H1 (cell line): ENCODE measurements around the gene POC1B. TPM values are rescaled to one million over a fixed set of nuclear protein-coding genes. Genes with fewer than 3 reads are reported as not detected.

Experiments used
- CTCF ChIA-PET: fragments of 300-600 bp; sonication (Branson Sonifier 250); formaldehyde crosslinking; loops from one replicate; lab custom pipeline; 2021; ENCODE audit not compliant: partially characterized antibody; lab: Charles Lee
- POLR2A ChIA-PET: fragments of 300-600 bp; sonication (Branson Sonifier 250); formaldehyde crosslinking; loops from one replicate; lab custom pipeline; 2021; ENCODE audit warnings: inconsistent platforms; ENCODE audit not compliant: partially characterized antibody; lab: Charles Lee
- DNase-seq, 2 experiments: peaks; one replicate each; pipeline versions ENCODE4 v3.0.0 to v3.0.0-alpha.2; 2010 to 2022; ENCODE audit warnings: low spot score in 2 of 2, low read depth in 1 of 2, mixed read lengths in 1 of 2
- FAIRE-seq: peaks from 2 replicates; lab custom pipeline; 2011; peaks lifted over from hg19 to GRCh38; lab: Jason Lieb, UNC
- H2AFZ ChIP-seq: 2 replicates; pipeline ENCODE4 v1.8.1; 2012; ENCODE audit warnings: low read length, inconsistent platforms
- H2AK5ac ChIP-seq: 2 replicates; pipeline ENCODE4 v1.6.1; 2013; ENCODE audit warnings: low read depth, low read length
- H2BK120ac ChIP-seq: replicated peaks from 2 replicates; pipeline ENCODE3; 2013; ENCODE audit warnings: low read depth, low read length, inconsistent platforms
- H2BK12ac ChIP-seq: 2 replicates; pipeline ENCODE4 v1.6.1; 2013; ENCODE audit warnings: low read depth, low read length
- H2BK15ac ChIP-seq: 2 replicates; pipeline ENCODE4 v1.6.1; 2013; ENCODE audit warnings: low read length
- H2BK20ac ChIP-seq: 2 replicates; pipeline ENCODE4 v1.6.1; 2013; ENCODE audit warnings: low read length
- H2BK5ac ChIP-seq: 2 replicates; pipeline ENCODE4 v1.6.1; 2013; ENCODE audit warnings: low read depth, low read length
- H3K14ac ChIP-seq: 2 replicates; pipeline ENCODE4 v1.6.1; 2013; ENCODE audit warnings: inconsistent platforms; ENCODE audit not compliant: insufficient read length
- H3K18ac ChIP-seq: 2 replicates; pipeline ENCODE4 v1.6.1; 2013; ENCODE audit warnings: low read length; ENCODE audit errors: extremely low read depth
- H3K23ac ChIP-seq: 2 replicates; pipeline ENCODE4 v1.6.1; 2013; ENCODE audit warnings: inconsistent platforms; ENCODE audit not compliant: insufficient read length
- H3K23me2 ChIP-seq: 2 replicates; pipeline ENCODE4 v1.6.1; 2013; ENCODE audit warnings: low read depth, low read length
- H3K27ac ChIP-seq: 2 replicates; pipeline ENCODE4 v1.6.1; 2011; ENCODE audit warnings: low read depth, low read length, inconsistent platforms
- H3K27me3 ChIP-seq, 4 experiments: replicated peaks in 1 of 4; 1 replicate in 1 of 4; 2 replicates in 3 of 4; pipeline versions ENCODE4 v1.6.1 to v1.8.1; 2011 to 2013; ENCODE audit warnings: low read length in 3 of 4, mild to moderate bottlenecking in 3 of 4, inconsistent platforms in 2 of 4, mixed read lengths in 2 of 4, moderate library complexity in 1 of 4; ENCODE audit not compliant: control insufficient read depth in 3 of 4, insufficient read depth in 3 of 4; ENCODE audit errors: extremely low read depth in 1 of 4
- H3K36me3 ChIP-seq, 4 experiments: 2 replicates each; pipeline versions ENCODE4 v1.6.1 to v1.8.1; 2011 to 2013; ENCODE audit warnings: mild to moderate bottlenecking in 4 of 4, low read length in 3 of 4, moderate library complexity in 2 of 4, control low read depth in 1 of 4, inconsistent platforms in 1 of 4; ENCODE audit not compliant: insufficient read depth in 4 of 4, control insufficient read depth in 2 of 4
- H3K4ac ChIP-seq: replicated peaks from 2 replicates; pipeline ENCODE3; 2013; ENCODE audit warnings: low read length, low read depth, mixed read lengths, inconsistent platforms; ENCODE audit not compliant: insufficient read length
- H3K4me1 ChIP-seq, 4 experiments: replicated peaks in 1 of 4; 1 replicate in 1 of 4; 2 replicates in 3 of 4; pipeline versions ENCODE4 v1.6.1 to v1.8.1; 2011 to 2013; ENCODE audit warnings: low read length in 3 of 4, inconsistent platforms in 2 of 4, mixed read lengths in 1 of 4; ENCODE audit not compliant: insufficient read depth in 4 of 4, control insufficient read depth in 3 of 4
- H3K4me2 ChIP-seq, 2 experiments: 2 replicates each; pipeline versions ENCODE4 v1.6.1 to v1.8.1; 2011 to 2013; ENCODE audit warnings: low read depth in 2 of 2, low read length in 2 of 2, control low read depth in 1 of 2, inconsistent platforms in 1 of 2, mild to moderate bottlenecking in 1 of 2; ENCODE audit not compliant: insufficient read depth in 1 of 2
- H3K4me3 ChIP-seq, 4 experiments: fragments of 200-600, 300-600 bp in 1 of 4; sonication (generic), shearing (Covaris generic), sonication (Bioruptor Twin) in 1 of 4; 2 replicates each; pipeline versions ENCODE4 v1.5.1 to v1.8.1; 2011 to 2016; ENCODE audit warnings: low read length in 4 of 4, low read depth in 3 of 4, control low read depth in 2 of 4, inconsistent platforms in 2 of 4, mild to moderate bottlenecking in 2 of 4, mixed read lengths in 1 of 4, moderate library complexity in 1 of 4; ENCODE audit not compliant: insufficient read depth in 2 of 4; ENCODE audit errors: extremely low read depth in 1 of 4
- H3K56ac ChIP-seq: replicated peaks from 2 replicates; pipeline ENCODE3; 2013; ENCODE audit warnings: low read depth, mild to moderate bottlenecking, mixed read lengths, low read length, inconsistent platforms; ENCODE audit not compliant: insufficient read length
- H3K79me1 ChIP-seq: 2 replicates; pipeline ENCODE4 v1.6.1; 2013; ENCODE audit warnings: low read depth, low read length, control low read depth
- H3K79me2 ChIP-seq, 2 experiments: 2 replicates each; pipeline versions ENCODE4 v1.6.1 to v1.8.1; 2012 to 2013; ENCODE audit warnings: low read length in 2 of 2, mild to moderate bottlenecking in 2 of 2, inconsistent platforms in 1 of 2; ENCODE audit not compliant: insufficient read depth in 2 of 2, control insufficient read depth in 1 of 2
- H3K9ac ChIP-seq, 4 experiments: replicated peaks in 1 of 4; 1 replicate in 1 of 4; 2 replicates in 3 of 4; pipeline versions ENCODE4 v1.6.1 to v1.8.1; 2011 to 2013; ENCODE audit warnings: low read depth in 3 of 4, low read length in 3 of 4, control low read depth in 2 of 4, mild to moderate bottlenecking in 2 of 4, moderate library complexity in 2 of 4, inconsistent platforms in 1 of 4; ENCODE audit errors: extremely low read depth in 1 of 4
- H3K9me3 ChIP-seq, 2 experiments: 2 replicates each; pipeline versions ENCODE4 v1.6.1 to v1.8.1; 2012 to 2013; ENCODE audit warnings: mild to moderate bottlenecking in 2 of 2, moderate library complexity in 2 of 2, control low read depth in 1 of 2, inconsistent platforms in 1 of 2, low read depth in 1 of 2, low read length in 1 of 2, mixed read lengths in 1 of 2; ENCODE audit not compliant: insufficient read depth in 2 of 2
- H4K20me1 ChIP-seq, 2 experiments: replicated peaks in 1 of 2; 2 replicates each; pipeline versions ENCODE3 to v1.8.1; 2011 to 2013; ENCODE audit warnings: inconsistent platforms in 2 of 2, low read length in 2 of 2, mild to moderate bottlenecking in 1 of 2; ENCODE audit not compliant: insufficient read depth in 2 of 2, control insufficient read depth in 1 of 2
- H4K5ac ChIP-seq: 2 replicates; pipeline ENCODE4 v1.6.1; 2013; ENCODE audit warnings: low read length, low read depth, mixed read lengths, inconsistent platforms; ENCODE audit not compliant: insufficient read length
- H4K8ac ChIP-seq: 2 replicates; pipeline ENCODE4 v1.8.0; 2013; ENCODE audit warnings: mild to moderate bottlenecking, moderate library complexity, low read length, inconsistent platforms; ENCODE audit not compliant: insufficient read depth; ENCODE audit errors: extremely low read depth
- H4K91ac ChIP-seq: replicated peaks from 2 replicates; pipeline ENCODE3; 2013; ENCODE audit warnings: low read length, mixed read lengths, inconsistent platforms; ENCODE audit not compliant: insufficient read length
- ASH2L ChIP-seq: fragments of 200-600, 300-600 bp; sonication (generic); IDR thresholded peaks from one replicate; pipeline ENCODE4 v1.7.1; 2017; ENCODE audit warnings: low read length
- CBX5 ChIP-seq: fragments of 300-800, 300-1000 bp; sonication (generic); IDR thresholded peaks from 2 replicates; pipeline ENCODE4 v1.7.1; 2016; ENCODE audit warnings: antibody characterized with exemption, low read length, low read depth
- CEBPB ChIP-seq: IDR thresholded peaks from 2 replicates; pipeline ENCODE4 v1.6.1; 2012; ENCODE audit warnings: low read depth, low read length
- CTBP2 ChIP-seq: IDR thresholded peaks from 2 replicates; pipeline ENCODE4 v1.7.0; 2011; ENCODE audit warnings: borderline replicate concordance, mild to moderate bottlenecking, moderate library complexity, mixed read lengths, low read length; ENCODE audit not compliant: insufficient read depth, insufficient read length
- EZH2 ChIP-seq: fragments of 200-600 bp; sonication (generic); IDR thresholded peaks from 2 replicates; pipeline ENCODE4 v1.7.1; 2012; ENCODE audit warnings: low read depth, mild to moderate bottlenecking, moderate library complexity, low read length, inconsistent platforms; ENCODE audit not compliant: severe bottlenecking
- KDM4A ChIP-seq: IDR thresholded peaks from one replicate; pipeline ENCODE4 v1.7.1; 2012; ENCODE audit warnings: low read depth, mild to moderate bottlenecking, moderate library complexity, low read length, inconsistent platforms; ENCODE audit not compliant: severe bottlenecking
- POLR2A ChIP-seq, 2 experiments: IDR thresholded peaks; 1 replicate in 1 of 2; 2 replicates in 1 of 2; pipeline ENCODE4 v1.6.1; 2011; ENCODE audit warnings: low read depth in 2 of 2, low read length in 2 of 2, mild to moderate bottlenecking in 2 of 2; ENCODE audit errors: control extremely low read depth in 1 of 2
- RAD21 ChIP-seq, 2 experiments: IDR thresholded peaks in 1 of 2; conservative IDR thresholded peaks in 1 of 2; 2 replicates each; pipeline ENCODE4 v1.6.1; 2011; ENCODE audit warnings: low read depth in 2 of 2, low read length in 2 of 2, improper control_type of control experiment in 1 of 2, inconsistent platforms in 1 of 2, mild to moderate bottlenecking in 1 of 2, moderate library complexity in 1 of 2
- RNF2 ChIP-seq: fragments of 200-900, 300-1000 bp; sonication (generic); IDR thresholded peaks from 2 replicates; pipeline ENCODE4 v1.7.1; 2016; ENCODE audit warnings: borderline replicate concordance, low read depth, mild to moderate bottlenecking, antibody characterized with exemption, low read length; ENCODE audit not compliant: poor library complexity, severe bottlenecking; ENCODE audit errors: missing control alignments
- RXRA ChIP-seq: IDR thresholded peaks from 2 replicates; pipeline ENCODE4 v1.6.1; 2011; ENCODE audit warnings: low read depth, mild to moderate bottlenecking, low read length, moderate library complexity; ENCODE audit not compliant: insufficient read depth
- SIX5 ChIP-seq: IDR thresholded peaks from 2 replicates; pipeline ENCODE4 v1.6.1; 2011; ENCODE audit warnings: mild to moderate bottlenecking, low read depth, low read length
- TBP ChIP-seq: IDR thresholded peaks from 2 replicates; pipeline ENCODE4 v1.6.1; 2011; ENCODE audit warnings: low read depth, low read length, improper control_type of control experiment
- TCF12 ChIP-seq: IDR thresholded peaks from 2 replicates; pipeline ENCODE4 v1.6.1; 2011; ENCODE audit warnings: low read depth, mild to moderate bottlenecking, low read length
- YY1 ChIP-seq: IDR thresholded peaks from 2 replicates; pipeline ENCODE4 v1.6.1; 2011; ENCODE audit warnings: low read depth, mild to moderate bottlenecking, low read length
- WGBS, 2 experiments: shearing (Covaris generic) in 1 of 2; methylation state at CpG; one replicate each; pipeline versions ENCODE4 v1.1.6 to v1.1.7; 2013 to 2015; ENCODE audit warnings: low lambda C conversion rate in 2 of 2, mixed read lengths in 2 of 2, inconsistent platforms in 1 of 2, low coverage in 1 of 2, missing lambda C conversion rate in 1 of 2; ENCODE audit not compliant: insufficient replicate concordance in 2 of 2, insufficient coverage in 1 of 2, insufficient read length in 1 of 2; ENCODE audit errors: extremely low coverage in 1 of 2, missing lambda C conversion rate in 1 of 2; 5-methylcytosine and 5-hydroxymethylcytosine counted together
- polyA plus RNA-seq, 7 experiments: library from polyadenylated mRNA; depleted of rRNA in 3 of 7; stranded (reverse) in 5 of 7; unstranded in 2 of 7; fragments of >200 nt in 5 of 7; fragments of 200-250 nt in 2 of 7; gene quantifications; 1 replicate in 5 of 7; 2 replicates in 1 of 7; 4 replicates in 1 of 7; pipeline versions ENCODE4 v1.2.1 to v1.2.3, GENCODE V29; 2011 to 2013; ENCODE audit warnings: missing spikeins in 2 of 7, mixed read lengths in 2 of 7
- total RNA-seq: library from RNA; stranded (reverse); fragmentation: NEBNext Ultra II Directional; extraction: Animal tissue kit (Norgen Biotek cat#: 25700); gene quantifications from 2 replicates; pipeline ENCODE4 v1.2.1, GENCODE V29; 2021

Gene POC1B
- total and polyA plus RNA-seq, 2 of the 8 experiments (the other 6 are each of a cell fraction or from before 2014, with no cell fraction given) = 7.5 to 16.3 TPM

DNA sequence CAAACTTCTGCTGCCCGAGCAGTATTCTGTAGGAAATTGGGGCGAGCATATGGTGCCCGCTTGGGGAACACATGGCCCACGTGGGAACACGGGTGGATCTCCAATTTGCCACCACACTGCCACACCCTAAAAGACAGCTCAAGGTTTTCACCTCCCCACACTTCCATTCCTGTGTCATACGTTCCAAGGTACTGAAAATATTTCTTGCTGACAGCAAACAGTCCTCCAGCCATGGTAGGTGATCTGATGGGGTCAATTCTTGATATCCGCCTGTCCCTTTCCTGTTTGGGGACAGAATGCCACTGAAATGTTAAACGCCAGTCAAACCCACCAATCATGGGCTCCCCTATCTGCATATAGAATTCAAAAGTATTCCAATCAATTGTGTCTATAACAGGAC, 2.5 kb downstream of the POC1B start:
- no peak overlapping the region for H4K8ac ChIP-seq
- H3K9me3 ChIP-seq = no peaks in the 10 kb centered on the region
- WGBS, 2 experiments = 88% methylated on average over 8 of the region's 8 CpGs; no CpG with 5 or more reads in 1 of the 2 experiments
- H3K4me1 ChIP-seq = peaks cover 0 to 3% (median 1%) of the 10 kb centered on the region in 4 experiments; a peak in 2 of 7 replicates
- H3K79me1 ChIP-seq = no peaks in the 10 kb centered on the region; the same call in 1 of the 2 replicates
- no peak for DNase-seq
- no peak for FAIRE-seq
- H3K27ac ChIP-seq = no peak overlapping the region
- H4K91ac ChIP-seq = no peak overlapping the region
- H3K14ac ChIP-seq = no peak overlapping the region
- H3K18ac ChIP-seq = no peak overlapping the region
- POLR2A ChIA-PET = no interaction called here
- peaks cover 0 to 10% of the 10 kb centered on the region in 2 experiments; a peak in 1 of 4 replicates for H3K79me2 ChIP-seq
- no peak overlapping the region for H4K5ac ChIP-seq
- no peak overlapping the region for H2BK12ac ChIP-seq
- H2BK20ac ChIP-seq = no peak overlapping the region
- no peak overlapping the region for H3K23ac ChIP-seq
- H3K27me3 ChIP-seq = no peaks in the 10 kb centered on the region
- no peak overlapping the region for H3K9ac ChIP-seq
- no peak overlapping the region for H3K56ac ChIP-seq
- peak overlapping the region in 1 of 4 experiments; percentile 92; a peak in 2 of 8 replicates for H3K4me3 ChIP-seq
- H2AFZ ChIP-seq = no peak overlapping the region
- H2BK5ac ChIP-seq = no peak overlapping the region
- no peak overlapping the region for H2AK5ac ChIP-seq
- H3K4me2 ChIP-seq = peak overlapping the region in 1 of 2 experiments; percentile 59; a peak in 1 of 4 replicates
- H4K20me1 ChIP-seq = no peaks in the 10 kb centered on the region
- no peak overlapping the region for H2BK120ac ChIP-seq
- peaks cover 0 to 3% (median 0%) of the 10 kb centered on the region in 4 experiments; a peak in 1 of 8 replicates for H3K36me3 ChIP-seq
- H3K4ac ChIP-seq = no peak overlapping the region
- CTCF ChIA-PET = interaction anchor here (1.1 to 11.1 kb wide), 6 partner anchors 10 to 504 kb away, joined by 3 to 96 read pairs (median 9); no protein-coding TSS in a partner anchor
- peaks cover 13% of the 10 kb centered on the region for H3K23me2 ChIP-seq
- no peak overlapping the region for H2BK15ac ChIP-seq
- TF ChIP-seq SIX5 (no peak), POLR2A (IDR thresholded peaks at IDR 0.05; ENCODE audit: control extremely low read depth in 1 of 2, low read depth in 2 of 2, low read length in 2 of 2) (no peak), EZH2 (no peak), CEBPB (no peak), CTBP2 (no peak), YY1 (no peak), TCF12 (no peak), TBP (no peak), CBX5 (no peak), RXRA (no peak), RAD21 (IDR thresholded peaks at IDR 0.05 in 1 of 2, conservative IDR thresholded peaks at IDR 0.05 in 1 of 2; ENCODE audit: low read depth in 2 of 2, low read length in 2 of 2) (no peak), ASH2L (no peak), RNF2 (no peak), KDM4A (no peak)
